Calu3 (cell line): Measurements from ENCODE around the gene NIPBL. TPM values are rescaled to one million over a fixed set of nuclear protein-coding genes. Genes with fewer than 3 reads are reported as not detected.
A peak's percentile ranks its signal among the peaks of the same experiment; 100 is the strongest.
"Not testable (repeated sequence)": the region's sequence is repeated elsewhere in the genome, so short reads cannot be mapped to it uniquely, and the experiment has no call there.

Experiments
- BruUV-seq: library from RNA; stranded (reverse); fragments of 400-500 nt; replicated peaks from 2 replicates; lab custom pipeline; 2021; lab: Mats Ljungman, UMichigan
- CTCF ChIA-PET: fragments of 300-600 bp; sonication (Branson Sonifier 250); formaldehyde crosslinking; loops from one replicate; lab custom pipeline; 2022; ENCODE audit warnings: antibody characterized with exemption; lab: Charles Lee
- DNase-seq: peaks from one replicate; pipeline ENCODE4 v3.0.0; 2022
- H3K27ac Mint-ChIP-seq: one replicate; pipeline ENCODE4 v1.8.0; 2022; ENCODE audit warnings: mixed read lengths; ENCODE audit not compliant: unreplicated experiment
- H3K27me3 Mint-ChIP-seq: one replicate; pipeline ENCODE4 v1.8.0; 2022; ENCODE audit warnings: mixed read lengths; ENCODE audit not compliant: unreplicated experiment
- H3K36me3 Mint-ChIP-seq: one replicate; pipeline ENCODE4 v1.8.0; 2022; ENCODE audit warnings: mild to moderate bottlenecking, moderate library complexity, mixed read lengths; ENCODE audit not compliant: insufficient read depth, unreplicated experiment
- H3K4me1 Mint-ChIP-seq: one replicate; pipeline ENCODE4 v1.8.0; 2022; ENCODE audit warnings: mild to moderate bottlenecking, low read depth, mixed read lengths; ENCODE audit not compliant: unreplicated experiment
- H3K4me3 Mint-ChIP-seq: one replicate; pipeline ENCODE4 v1.8.0; 2022; ENCODE audit warnings: mild to moderate bottlenecking, low read depth, moderate library complexity, mixed read lengths; ENCODE audit not compliant: unreplicated experiment
- H3K9me3 Mint-ChIP-seq: one replicate; pipeline ENCODE4 v1.8.0; 2022; ENCODE audit warnings: low read depth, mixed read lengths; ENCODE audit not compliant: unreplicated experiment
- CTCF ChIP-seq: fragments of 200-600 bp; IDR thresholded peaks from one replicate; pipeline ENCODE4 v1.8.0; 2022; ENCODE audit warnings: antibody characterized with exemption; ENCODE audit not compliant: unreplicated experiment
- intact Hi-C: fragments of 100-400 bp; cut with micrococcal nuclease; formaldehyde crosslinking; loops from one replicate; pipeline ENCODE4 v1.10.0; 2022; ENCODE audit not compliant: unreplicated experiment
- total RNA-seq: library from RNA; stranded (reverse); gene quantifications from 2 replicates; pipeline ENCODE4 v1.2.3, GENCODE V29; 2022

The NIPBL gene
- total RNA-seq, 1 experiment from 2014 or later: 53.2 TPM

- CTCF ChIA-PET: no interaction called here
- no peak for DNase-seq
- Mint-ChIP-seq H3K27ac (no peak overlapping the region), H3K9me3 (no peaks in the 10 kb centered on the region), H3K4me3 (no peak overlapping the region), H3K36me3 (peaks cover 3% of the 10 kb centered on the region), H3K4me1 (peaks cover 9% of the 10 kb centered on the region), H3K27me3 (no peaks in the 10 kb centered on the region)
- no peak for TF ChIP-seq CTCF
- intact Hi-C loops: loop anchor here (5.0 kb wide), 1 partner anchor 46 kb away; no protein-coding TSS in a partner anchor
- no TSS peak for BruUV-seq
Measured at GRCh38 chr5:36896476-36896875, 19.9 kb downstream of the NIPBL start.

- no peak overlapping the region for H3K4me3 Mint-ChIP-seq
- no TSS peak for BruUV-seq
Measured at GRCh38 chr5:36897616-36898015, 21.0 kb downstream of the NIPBL start.

GRCh38 chr5:36899860-36900259, 23.3 kb downstream of the NIPBL start:
- Mint-ChIP-seq H3K36me3 (peaks cover 3% of the 10 kb centered on the region), H3K4me3 (no peak overlapping the region), H3K27ac (no peak overlapping the region), H3K27me3 (no peaks in the 10 kb centered on the region), H3K4me1 (peaks cover 12% of the 10 kb centered on the region), H3K9me3 (peaks cover 5% of the 10 kb centered on the region)
- CTCF ChIA-PET: no interaction called here
- intact Hi-C loops: loop anchor here (5.0 kb wide), 1 partner anchor 42 kb away; no protein-coding TSS in a partner anchor
- no peak for TF ChIP-seq CTCF
- no TSS peak for BruUV-seq
- DNase-seq: no peak

More at GRCh38 chr5:36897616-36898015, 21.0 kb downstream of the NIPBL start:
- H3K4me1 Mint-ChIP-seq: peaks cover 9% of the 10 kb centered on the region
- H3K27me3 Mint-ChIP-seq: no peaks in the 10 kb centered on the region
- H3K36me3 Mint-ChIP-seq: peaks cover 3% of the 10 kb centered on the region
- peaks cover 5% of the 10 kb centered on the region for H3K9me3 Mint-ChIP-seq
- CTCF ChIA-PET: no interaction called here
- H3K27ac Mint-ChIP-seq: peak overlapping the region; percentile 81
- intact Hi-C loops: loop anchor here (5.0 kb wide), 1 partner anchor 45 kb away; no protein-coding TSS in a partner anchor
- TF ChIP-seq CTCF: no peak
- no peak for DNase-seq

- BruUV-seq: no TSS peak
- no peak for TF ChIP-seq CTCF
- no peak overlapping the region for H3K27ac Mint-ChIP-seq
- peaks cover 15% of the 10 kb centered on the region for H3K4me1 Mint-ChIP-seq
- peaks cover 3% of the 10 kb centered on the region for H3K36me3 Mint-ChIP-seq
- CTCF ChIA-PET: interaction anchor here (0.5 kb wide), 1 partner anchor 312 kb away, joined by 7 read pairs; no protein-coding TSS in a partner anchor
- H3K9me3 Mint-ChIP-seq: peaks cover 5% of the 10 kb centered on the region
- intact Hi-C loops: no loop called here
- no peak for DNase-seq
- H3K27me3 Mint-ChIP-seq: no peaks in the 10 kb centered on the region
- H3K4me3 Mint-ChIP-seq: no peak overlapping the region
Measured at GRCh38 chr5:36900283-36900682, 23.7 kb downstream of the NIPBL start.

GRCh38 chr5:36901077-36901476, 24.5 kb downstream of the NIPBL start:
- H3K4me3 Mint-ChIP-seq, BruUV-seq, intact Hi-C loops, H3K27ac Mint-ChIP-seq, H3K36me3 Mint-ChIP-seq, H3K9me3 Mint-ChIP-seq, H3K27me3 Mint-ChIP-seq, DNase-seq: not testable (repeated sequence)
- H3K4me1 Mint-ChIP-seq: peaks cover 15% of the 10 kb centered on the region
- CTCF ChIA-PET: interaction anchor here (0.5 kb wide), 1 partner anchor 311 kb away, joined by 7 read pairs; no protein-coding TSS in a partner anchor
